ENCODE measurements around the gene TMEM91.
"Not testable (repeated sequence)": the region's sequence is repeated elsewhere in the genome, so short reads cannot be mapped to it uniquely, and the experiment has no call there.

TMEM91 gene

GRCh38 chr19:41381536-41381935 is 5.2 kb downstream of the TMEM91 start:
- DNase-seq (ENCODE audit: low spot score), result not testable (repeated sequence)

GRCh38 chr19:41384351-41384750 is 8.0 kb downstream of the TMEM91 start:
- no peak for DNase-seq (ENCODE audit: low spot score)

GRCh38 chr19:41386442-41386841 is 10.1 kb downstream of the TMEM91 start:
- DNase-seq (ENCODE audit: low spot score), result no peak

- DNase-seq (ENCODE audit: low spot score), result no peak
Observed at GRCh38 chr19:41391618-41392017, 15.3 kb downstream of the TMEM91 start.

GRCh38 chr19:41392775-41393174 is 16.4 kb downstream of the TMEM91 start:
- no peak for DNase-seq (ENCODE audit: low spot score)

- DNase-seq (ENCODE audit: low spot score), result no peak
Observed at GRCh38 chr19:41395355-41395754, 19.0 kb downstream of the TMEM91 start.

- DNase-seq (ENCODE audit: low spot score), result peak; percentile 100
Observed at GRCh38 chr19:41397086-41398049, 21.0 kb downstream of the TMEM91 start, which contains the start of the genes BCKDHA and EXOSC5. Gene BCKDHA, plus strand, starts transcription at chr19:41397818. Its CDS starts 10 bp downstream, at chr19:41397828. Gene EXOSC5, minus strand, starts transcription at chr19:41397359. Its CDS starts 31 bp downstream, at chr19:41397328.

DNA sequence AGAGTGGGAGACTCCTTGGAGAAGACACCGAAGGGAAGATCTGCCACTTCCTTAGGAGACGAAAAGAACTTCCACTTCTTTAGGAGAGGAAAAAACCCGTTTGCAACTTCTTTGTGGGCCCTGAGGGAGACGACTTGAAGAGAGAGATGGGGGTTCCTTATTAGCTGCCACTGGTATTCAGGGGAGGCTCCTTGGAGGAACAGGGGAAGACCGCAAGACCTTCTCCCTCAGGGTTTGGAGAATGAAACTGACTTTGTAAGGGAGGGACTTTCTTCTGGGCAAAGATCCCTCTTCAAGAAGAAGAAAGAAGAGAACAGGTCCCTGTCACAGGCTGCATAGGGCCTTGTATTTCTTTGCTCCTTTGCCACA is 21.7 kb downstream of the TMEM91 start:
- no peak for DNase-seq (ENCODE audit: low spot score)

DNA sequence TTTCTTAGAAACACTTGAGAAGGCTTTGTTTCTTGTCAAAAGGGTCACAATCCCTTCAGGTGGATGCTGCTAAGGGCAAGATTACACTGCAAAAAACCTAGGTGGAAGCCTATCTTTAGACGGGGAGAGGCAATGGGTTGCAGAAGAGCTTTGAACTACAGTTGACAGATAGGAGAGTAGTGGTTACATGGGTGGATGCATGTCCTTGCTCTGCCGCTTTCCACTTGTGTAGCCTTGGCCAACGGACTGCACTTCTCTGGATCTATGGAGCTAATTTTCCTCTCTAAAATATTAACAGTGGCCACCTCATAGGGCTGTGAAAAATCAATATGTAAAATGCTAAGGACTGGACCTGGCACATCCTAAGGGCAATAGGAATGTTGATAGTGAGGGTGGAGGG is 22.3 kb downstream of the TMEM91 start:
- no peak for DNase-seq (ENCODE audit: low spot score)

DNA sequence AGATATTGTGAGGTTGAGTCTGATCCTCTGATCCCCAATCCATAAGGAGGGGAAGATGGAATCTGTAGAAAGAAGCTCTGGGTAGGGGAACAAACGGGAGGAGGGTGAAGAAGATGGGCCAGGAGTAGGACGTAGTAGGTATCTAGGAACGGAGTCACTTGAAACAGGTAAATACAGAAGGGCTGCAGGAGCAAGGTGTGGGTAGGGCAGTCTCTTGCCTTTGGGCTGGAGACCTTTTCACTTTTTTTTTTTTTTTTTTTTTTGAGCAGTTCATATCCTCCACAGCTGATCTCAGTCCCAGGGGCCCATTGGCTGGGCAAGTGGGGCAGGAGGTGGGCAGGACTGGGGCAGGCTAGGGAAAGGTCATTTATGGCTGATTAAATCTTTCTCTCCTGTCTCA is 22.8 kb downstream of the TMEM91 start:
- no peak for DNase-seq (ENCODE audit: low spot score)

DNA sequence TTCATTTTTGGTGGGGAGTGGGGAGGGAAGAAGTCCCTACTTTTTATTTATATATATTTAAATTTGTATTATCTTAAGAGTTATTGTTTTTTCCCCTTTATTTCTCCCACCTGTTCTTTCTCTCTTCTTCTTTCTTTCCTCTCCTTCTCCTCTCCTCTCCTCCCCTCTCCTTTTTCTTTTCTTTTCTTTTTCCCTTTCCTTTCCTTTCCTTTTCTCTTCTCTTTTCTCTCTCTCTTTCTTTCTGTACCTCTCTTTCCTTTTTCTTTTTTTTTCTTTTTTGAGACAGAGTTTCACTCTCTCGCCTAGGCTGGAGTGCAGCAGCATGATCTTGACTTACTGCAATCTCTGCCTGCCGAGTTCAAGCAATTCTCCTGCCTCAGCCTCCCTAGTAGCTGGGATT is 23.2 kb downstream of the TMEM91 start:
- no peak for DNase-seq (ENCODE audit: low spot score)

DNA sequence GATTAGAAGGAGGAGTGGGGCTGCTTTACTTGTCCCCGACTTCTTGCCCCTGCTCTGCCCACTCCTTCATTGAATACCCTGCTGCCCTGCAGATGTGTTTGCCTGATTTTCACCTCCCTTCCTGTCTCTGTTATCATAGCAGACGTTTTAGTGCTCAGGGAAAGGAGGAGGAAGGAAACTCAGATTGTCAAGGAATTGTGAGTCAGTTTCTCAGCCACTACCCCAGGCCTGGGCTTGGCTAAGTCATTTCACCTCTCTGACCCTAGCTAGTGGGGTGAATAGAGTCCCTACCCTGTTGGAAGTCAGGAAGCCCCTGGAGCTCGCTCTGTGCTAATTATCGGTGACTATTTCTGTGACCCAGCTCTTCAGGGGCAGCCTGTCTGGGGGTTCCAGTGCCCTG is 25.1 kb downstream of the TMEM91 start:
- DNase-seq (ENCODE audit: low spot score), result no peak

DNA sequence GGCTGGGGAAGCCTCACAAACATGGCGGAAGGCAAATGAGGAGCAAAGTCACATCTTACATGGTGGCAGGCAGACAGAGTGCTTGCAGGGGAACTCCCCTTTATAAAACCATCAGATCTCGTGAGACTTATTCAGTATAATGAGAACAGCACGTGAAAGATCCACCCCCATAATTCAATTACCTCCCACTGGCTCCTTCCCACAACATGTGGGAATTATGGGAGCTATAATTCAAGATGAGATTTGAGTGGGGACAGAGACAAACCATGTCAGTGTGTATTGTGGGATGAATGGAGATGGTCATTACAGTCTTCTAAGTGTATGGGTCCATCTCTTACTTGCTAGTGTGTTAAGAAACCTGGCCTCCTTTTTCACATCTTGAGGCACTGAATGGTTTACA is 25.7 kb downstream of the TMEM91 start:
- no peak for DNase-seq (ENCODE audit: low spot score)

DNA sequence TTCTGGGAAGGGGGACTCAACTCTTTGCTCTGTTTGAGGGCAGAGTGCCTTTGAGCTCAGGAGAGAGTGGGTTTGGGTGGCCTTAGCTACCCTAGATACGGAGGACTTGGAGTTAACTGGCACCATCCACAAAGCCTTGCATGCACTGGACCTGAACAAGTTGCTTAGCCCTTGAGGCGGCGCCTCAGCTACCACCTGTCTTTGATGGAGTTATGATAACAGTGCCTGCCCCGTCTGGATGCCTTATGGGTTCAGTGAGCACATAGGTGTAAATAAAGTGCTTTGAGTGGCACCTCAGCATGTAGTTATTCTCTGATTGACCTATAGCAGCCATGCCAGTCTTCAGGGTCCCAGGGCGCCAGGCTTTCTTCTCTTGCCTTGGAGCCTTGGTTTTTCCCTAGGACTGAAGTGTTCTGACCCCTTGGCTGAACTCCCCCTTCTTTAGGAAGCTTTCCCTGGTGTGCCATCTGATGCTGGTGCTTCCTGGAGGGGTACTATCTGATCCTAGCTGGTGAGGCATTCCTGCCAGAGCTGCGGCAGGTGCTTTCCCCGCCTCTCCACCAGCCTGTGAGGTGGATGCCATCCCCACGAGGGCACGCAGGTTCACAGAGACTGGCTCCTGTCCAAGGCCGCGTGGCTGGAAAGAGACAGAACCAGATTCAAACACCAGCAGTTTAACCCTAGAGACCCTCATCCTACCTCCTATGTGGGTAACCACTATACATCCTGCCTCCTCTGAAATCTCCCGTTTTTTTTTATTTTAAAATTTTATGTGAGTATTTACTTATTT is 27.0 kb downstream of the TMEM91 start:
- DNase-seq (ENCODE audit: low spot score), result no peak

DNA sequence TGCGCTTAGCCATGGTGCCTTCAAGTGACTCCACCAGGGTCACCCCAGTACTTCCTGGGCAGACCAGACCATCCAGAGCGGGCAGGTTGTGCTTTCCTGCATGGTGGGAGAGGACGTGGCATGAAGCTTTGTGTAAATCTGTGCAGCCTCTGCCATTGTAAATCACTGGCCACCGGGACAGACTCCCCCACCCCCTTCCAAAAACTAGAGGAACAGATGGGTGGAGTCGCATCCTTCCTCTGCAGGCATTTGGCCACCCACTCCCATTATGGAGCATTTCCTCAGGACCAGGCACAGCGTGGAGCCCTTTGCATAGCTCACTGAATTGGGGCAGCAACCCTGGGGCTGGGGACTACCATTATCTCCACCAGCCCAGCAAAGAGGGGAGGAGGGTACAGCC is 29.4 kb downstream of the TMEM91 start:
- no peak for DNase-seq (ENCODE audit: low spot score)

DNA sequence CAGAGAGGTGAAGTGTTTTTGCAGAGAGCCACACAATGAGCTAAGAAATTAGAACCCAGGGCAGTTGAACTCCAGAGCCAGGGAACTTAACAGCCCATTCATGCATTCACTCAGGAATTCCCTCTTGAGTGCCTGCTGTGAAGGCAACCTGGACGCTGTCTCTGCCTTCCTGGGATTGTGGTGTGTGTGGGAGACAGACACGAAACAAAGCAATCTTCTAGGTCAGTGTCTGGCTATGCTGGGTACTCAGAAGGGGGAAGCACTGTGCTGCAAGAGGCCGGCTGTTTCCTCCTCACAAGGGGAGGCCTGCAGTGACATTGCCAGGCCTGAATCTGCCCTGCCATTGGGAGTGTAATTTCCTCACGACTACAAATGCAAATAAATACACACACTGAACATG is 30.9 kb downstream of the TMEM91 start:
- no peak for DNase-seq (ENCODE audit: low spot score)

DNA sequence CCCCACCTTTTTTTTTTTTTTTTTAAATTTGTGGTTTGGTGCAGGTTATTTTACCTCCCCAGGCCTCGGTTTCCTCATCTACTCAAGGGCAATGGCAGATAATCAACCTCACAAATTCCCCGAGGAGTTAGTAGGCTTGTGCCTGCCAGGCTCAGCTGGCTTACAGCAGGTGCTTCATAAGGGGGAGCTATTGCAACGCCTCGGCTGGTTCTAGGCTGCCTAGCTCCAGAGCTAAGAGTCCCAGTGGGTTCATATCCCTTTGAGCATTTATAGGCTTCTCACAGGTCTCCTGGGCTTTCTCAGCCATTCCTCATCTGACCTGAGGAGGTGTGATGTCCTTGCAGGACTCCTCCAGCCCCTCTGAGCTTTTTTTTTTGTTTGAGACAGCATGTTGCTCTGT is 31.9 kb downstream of the TMEM91 start:
- DNase-seq (ENCODE audit: low spot score), result no peak

DNA sequence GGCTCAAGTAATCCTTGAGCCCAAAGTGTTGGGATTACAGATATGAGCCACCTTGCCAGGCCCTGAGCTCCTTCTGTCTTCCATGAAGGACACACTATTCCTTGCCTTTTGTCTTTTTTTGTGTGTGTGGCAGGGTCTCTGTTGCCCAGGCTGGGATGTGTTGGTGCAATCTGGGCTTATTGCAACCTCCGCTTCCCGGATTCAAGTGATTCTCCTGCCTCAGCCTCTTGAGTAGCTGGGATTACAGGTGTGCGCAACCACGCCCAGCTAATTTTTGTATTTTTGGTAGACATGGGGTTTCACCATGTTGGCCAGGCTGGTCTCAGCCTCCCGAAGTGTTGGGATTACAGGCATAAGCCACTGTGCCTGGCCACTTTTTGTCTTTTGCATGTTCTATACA is 32.5 kb downstream of the TMEM91 start:
- DNase-seq (ENCODE audit: low spot score), result not testable (repeated sequence)

GRCh38 chr19:41409288-41409687 is 33.0 kb downstream of the TMEM91 start:
- DNase-seq (ENCODE audit: low spot score), result peak; percentile 50

DNA sequence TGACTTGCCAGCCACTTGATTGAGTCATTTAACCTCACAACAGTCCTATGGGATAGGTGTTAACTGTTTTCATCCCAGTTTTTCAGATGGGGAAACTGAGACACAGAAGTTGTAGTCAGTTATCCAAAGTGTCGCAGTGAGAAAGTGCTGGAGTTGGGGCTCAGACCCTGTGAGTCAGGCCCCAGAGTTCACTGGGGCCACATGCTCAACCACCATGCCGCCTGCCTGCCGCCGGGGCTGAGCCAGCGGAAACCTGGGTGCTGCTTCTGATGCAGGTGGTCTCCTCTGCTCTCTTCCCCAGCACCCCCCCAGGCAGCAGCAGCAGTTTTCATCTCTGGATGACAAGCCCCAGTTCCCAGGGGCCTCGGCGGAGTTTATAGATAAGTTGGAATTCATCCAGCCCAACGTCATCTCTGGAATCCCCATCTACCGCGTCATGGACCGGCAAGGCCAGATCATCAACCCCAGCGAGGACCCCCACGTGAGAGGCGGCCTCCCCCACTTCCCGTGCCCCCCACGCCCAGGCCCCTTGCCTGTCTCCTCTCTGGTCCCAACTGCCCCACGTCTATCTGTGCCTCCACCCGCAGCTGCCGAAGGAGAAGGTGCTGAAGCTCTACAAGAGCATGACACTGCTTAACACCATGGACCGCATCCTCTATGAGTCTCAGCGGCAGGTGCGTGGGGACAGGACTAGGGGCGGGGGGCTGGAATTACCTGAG is 34.2 kb downstream of the TMEM91 start:
- no peak for DNase-seq (ENCODE audit: low spot score)

DNA sequence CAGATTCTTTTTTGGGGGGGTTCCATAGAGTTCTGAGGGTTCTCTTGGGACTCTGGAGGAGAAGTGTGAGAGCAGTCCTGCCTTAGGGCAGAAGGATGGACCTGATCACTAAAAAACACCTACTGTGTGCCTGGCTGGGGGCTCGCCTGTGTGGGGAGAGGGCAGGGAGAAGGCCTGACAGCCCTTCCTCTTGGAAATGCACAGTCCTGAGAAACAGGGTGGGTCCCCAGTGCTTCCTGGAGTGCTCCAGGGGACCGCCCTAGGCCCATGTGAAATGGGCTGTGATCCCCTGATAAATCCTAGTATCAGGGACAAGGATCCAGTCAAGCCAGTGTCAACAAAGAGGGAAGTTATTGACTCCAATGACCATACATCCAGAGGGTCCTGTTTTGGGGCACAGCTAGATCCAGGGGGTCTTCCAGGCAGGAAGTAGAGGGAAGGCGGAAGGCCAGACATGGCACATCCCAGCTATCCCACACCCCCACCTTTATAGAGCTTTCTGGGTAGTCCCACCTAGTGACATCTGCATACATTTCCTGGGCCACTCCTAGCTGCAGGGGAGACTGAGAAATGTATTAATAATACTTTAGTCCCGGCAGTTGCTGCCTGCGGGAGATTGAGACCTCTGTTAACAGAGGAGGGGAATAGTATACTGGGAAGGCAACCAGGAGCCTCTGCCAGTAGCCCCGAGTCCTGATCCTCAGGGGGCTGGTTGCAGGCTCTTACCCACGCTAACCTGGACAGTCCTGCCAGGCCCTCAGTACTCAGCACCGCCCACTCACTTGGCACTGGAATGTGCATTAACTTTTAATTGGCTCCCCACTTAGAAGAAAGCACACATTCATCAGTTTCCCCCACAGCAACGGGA is 35.0 kb downstream of the TMEM91 start:
- no peak for DNase-seq (ENCODE audit: low spot score)

- DNase-seq (ENCODE audit: low spot score), result no peak
Observed at GRCh38 chr19:41411968-41412265, 35.6 kb downstream of the TMEM91 start.

Data from LoVo (cell line).